ENCODE measurements around the gene RHBDF1.
"Not testable (repeated sequence)": the region's sequence is repeated elsewhere in the genome, so short reads cannot be mapped to it uniquely, and the experiment has no call there.

The RHBDF1 gene

DNA sequence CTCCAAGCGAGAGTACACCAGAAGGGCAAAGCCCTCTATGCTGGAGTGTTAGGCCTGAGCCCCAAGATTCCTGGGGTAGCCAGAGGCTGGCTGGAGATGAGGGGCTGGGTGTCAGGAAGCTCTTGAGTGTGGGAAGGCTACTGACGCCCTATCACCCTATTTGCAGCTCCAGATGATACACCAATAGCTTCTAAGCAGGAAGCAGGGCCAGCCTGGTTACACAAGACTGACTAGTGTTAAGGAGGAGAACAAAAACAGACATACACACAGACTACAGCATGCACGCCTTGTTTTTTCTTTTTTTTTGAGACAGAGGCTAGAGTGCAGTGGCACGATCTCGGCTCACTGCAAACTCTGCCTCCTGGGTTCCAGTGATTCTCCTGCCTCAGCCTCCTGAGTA lies 34.9 kb downstream of the RHBDF1 start:
- DNase-seq (ENCODE audit: low read depth, low spot score), result no peak

DNA sequence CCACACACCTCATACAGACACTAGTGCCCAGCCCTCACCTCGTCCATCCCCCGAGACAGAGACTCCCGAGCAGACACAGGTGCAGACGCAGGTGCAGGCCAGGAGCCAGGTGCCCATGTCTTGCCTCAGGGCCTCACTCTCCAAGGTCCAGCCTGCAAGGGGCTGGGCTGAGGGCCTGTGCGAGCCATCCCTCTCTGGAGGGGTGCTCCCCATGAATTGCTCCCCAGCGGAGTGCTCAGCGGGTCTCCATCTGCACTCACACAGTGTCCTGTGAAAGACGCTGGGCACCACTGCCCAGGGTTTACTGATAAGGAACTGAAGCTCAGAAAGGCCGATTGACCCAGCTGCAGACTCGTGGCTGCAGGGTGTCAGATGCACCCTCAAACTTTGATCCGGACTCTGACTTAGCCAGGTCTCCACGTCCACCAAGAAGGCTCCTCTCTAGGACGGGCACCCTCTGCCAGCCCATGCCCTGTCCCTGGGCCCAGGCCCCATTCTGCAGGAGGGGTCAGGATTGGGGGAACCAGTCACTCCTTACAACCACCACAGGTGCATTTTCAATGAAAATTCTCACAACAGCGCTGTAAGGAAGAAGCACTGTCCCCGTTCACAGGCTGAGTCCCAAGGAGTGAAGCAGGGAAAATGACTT lies 36.0 kb downstream of the RHBDF1 start:
- no peak for DNase-seq (ENCODE audit: low read depth, low spot score)

DNA sequence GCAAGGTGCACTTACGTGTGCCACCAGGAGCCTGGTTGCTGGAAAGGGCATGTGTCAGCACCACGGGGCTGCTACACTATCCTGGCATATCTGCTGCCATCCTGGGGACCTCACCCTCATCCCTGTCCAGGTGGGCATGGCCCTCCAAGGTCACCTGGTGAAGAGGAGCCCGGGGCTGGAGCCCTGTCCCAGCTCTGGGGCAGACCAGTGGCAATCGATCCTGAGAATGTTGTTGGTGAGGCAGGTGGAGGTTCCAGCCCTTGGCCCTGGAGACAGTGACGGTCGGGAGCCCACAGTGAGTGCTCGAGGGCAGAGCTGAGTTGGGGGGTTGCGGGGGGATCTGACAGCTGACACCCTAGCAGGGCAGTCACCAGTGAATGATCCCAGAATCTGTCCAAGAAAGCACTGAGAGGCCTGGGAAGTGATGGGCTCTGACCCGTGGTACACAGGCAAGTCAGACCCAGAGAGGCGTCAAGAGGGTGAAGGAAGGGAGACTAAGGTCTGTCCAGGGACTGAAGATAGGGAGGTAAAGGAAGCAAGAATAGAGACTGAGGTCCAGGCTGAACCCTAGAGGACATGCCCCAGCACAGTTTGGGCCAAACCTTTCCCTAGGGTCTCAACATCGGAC lies 36.6 kb downstream of the RHBDF1 start:
- DNase-seq (ENCODE audit: low read depth, low spot score), result no peak

DNA sequence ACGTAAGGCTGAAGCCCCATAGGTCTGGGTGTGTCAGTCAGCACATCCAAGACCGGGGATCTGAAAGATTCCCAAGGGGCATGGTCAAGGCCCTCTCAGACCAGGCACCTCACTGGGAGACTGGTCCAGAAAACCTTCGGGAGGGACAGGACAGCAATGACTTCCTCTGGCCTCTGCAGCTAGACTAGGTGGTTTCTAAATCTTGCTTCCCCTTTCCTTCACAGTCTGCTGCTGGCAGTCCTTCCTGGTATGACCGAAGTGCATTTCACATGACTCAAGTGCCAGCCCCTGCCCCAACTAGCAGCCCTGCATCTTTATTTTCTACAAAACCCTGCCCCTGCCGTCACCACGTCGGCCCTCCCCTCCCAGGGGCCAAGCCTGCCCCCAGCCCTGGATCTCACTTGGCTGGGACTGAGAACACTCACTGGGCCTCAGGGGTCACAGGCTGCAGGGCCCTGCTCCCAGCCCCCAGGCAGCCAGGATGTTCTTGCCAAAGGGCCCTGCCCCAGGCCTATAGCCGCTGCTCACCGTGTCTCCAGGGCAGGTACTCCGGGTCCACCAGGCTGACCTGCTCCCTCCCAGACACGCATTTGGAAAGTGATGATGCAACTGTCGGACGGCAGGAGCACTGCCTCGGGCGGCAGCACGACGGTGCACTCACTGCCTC lies 37.3 kb downstream of the RHBDF1 start:
- DNase-seq (ENCODE audit: low read depth, low spot score), result no peak

DNA sequence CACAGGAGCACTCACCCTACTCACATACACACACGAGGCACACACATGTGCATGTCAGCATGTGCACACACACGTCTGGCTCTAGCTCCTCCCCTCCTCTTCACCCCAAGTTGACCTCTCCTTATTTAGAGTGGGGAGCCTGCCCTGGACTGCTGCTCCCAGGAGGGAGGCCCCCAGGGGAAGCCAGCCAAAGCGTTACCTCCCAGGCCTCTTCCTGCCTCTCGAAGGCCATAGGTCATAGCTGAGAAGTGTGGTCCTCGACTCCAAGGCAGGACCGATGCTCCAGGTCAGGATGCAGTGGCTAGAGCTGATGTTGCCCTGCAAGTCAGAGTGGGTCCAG lies 37.8 kb downstream of the RHBDF1 start:
- DNase-seq (ENCODE audit: low read depth, low spot score), result no peak

DNA sequence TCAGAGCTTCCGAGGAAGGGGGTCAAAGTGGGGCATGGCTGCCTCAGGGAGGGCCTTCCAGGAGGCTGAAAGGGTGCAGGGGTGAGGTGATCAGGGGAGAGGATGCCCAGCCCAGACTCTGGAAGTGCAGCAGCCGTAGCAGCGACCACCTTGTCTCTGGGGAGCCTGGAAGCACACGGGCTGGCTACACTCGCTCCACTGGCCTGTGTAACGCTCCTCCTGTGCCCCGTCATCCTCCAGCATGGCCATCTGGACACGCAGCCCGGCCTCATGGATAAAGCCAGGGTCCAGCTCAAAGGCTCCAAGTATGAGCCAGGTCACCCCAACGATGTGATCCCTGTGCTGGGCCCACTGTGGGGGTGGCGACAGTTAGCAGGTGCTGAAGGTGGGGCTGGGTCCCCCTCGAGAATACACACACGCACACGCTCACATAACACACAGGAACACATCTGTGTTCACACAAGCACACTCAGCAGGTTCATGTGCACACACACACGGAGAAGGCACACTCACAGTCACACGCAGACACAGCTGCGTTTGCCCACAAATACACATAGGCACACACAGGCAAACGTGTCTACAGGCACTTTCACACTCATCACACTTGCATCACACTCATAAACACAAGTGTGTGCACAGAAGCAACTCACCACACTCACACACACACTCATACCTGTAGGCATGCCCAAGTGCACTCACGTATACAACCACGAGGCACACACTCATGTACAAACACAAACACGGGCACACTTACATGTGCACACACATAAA lies 38.4 kb downstream of the RHBDF1 start:
- no peak for DNase-seq (ENCODE audit: low read depth, low spot score)

DNA sequence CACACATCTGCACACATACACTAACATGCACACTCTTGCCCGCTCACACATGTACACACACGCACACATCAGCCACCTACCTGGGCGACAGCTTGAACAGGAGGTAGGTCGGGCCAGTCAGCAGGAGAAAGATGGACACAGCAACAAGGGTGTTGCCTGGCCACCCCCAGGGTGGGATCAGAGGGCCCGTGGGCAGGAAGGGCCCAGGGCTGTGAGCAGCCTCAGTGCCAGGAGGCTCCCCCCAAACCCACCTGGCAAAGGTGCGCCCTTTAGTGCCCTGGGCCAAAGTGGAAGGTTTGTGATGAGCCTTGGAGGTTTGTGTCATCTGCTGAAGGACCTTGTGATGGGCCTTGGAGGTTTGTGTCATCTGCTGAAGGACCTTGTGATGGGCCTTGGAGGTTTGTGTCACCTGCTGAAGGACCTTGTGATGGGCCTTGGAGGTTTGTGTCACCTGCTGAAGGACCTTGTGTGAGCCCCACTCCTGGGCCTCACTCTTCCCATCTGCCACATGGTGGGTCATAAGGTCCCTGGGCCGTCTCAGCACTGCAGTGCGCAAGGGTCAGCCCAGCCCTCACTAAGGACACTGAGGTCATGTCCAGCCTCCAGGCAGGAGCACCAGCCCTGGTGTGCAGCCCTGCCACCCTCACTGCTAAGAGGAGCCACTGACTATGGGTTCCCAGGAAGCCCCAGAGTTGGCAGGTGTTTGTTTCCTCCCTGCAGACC lies 39.1 kb downstream of the RHBDF1 start:
- DNase-seq (ENCODE audit: low read depth, low spot score), result not testable (repeated sequence)

DNA sequence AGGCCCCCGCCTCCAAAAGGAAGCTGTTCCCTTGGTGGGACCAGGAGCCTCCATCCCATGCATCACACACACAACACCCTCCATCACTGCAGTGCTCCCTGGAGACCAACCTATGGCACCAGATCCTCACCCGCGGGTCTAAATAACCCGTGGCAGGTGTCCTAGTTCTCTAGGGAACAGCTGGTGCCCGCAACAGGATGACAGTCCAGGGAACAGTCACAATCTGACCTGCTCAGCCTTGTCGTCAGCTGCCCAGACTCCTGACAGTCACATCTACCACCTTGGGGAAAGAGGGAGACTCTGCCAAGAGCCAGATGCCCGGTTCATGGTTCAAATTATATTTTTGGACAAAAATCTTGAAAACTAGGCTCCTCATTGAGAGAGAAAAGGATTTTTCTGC lies 41.8 kb downstream of the RHBDF1 start:
- DNase-seq (ENCODE audit: low read depth, low spot score), result not testable (repeated sequence)

DNA sequence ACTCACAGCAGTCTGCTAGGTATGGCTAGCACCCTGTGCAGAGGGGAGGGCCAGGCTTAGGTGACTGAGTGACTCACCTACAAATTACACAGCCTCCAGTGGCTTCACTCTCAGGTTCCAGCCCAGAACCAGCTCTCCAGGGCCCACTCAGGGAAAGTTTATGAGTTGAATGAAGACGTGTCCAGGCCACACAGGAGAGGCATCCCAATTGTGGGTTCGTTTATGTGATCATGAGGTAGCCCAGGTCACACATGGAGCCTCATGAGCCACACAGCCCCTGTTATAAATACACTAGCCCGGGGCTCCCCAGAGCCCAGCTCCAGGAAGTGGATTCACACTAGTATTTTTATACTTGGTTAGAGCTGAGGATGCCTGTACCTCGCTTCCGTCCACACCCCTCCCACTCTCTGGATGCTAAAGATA lies 46.5 kb downstream of the RHBDF1 start:
- not testable (repeated sequence) for DNase-seq (ENCODE audit: low read depth, low spot score)

DNA sequence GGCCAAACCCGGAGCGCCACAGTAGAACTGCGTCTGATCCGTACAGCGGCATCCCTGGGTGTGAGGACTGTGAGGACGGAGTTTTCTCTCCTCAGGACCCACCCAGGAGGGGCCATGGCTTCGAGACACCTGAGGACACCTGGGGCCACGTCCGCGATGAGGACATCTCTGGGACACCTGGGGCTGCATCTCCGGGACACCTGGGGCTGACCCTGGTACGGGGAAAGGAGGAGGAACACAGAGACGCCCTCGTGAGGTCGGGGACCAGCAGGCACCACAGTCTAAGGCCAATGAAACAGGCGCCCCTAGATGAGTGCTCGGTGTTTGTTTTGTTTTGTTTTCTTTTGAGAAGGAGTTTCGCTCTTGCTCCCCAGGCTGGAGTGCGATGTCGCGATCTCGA lies 48.3 kb downstream of the RHBDF1 start:
- DNase-seq (ENCODE audit: low read depth, low spot score), result not testable (repeated sequence)

DNA sequence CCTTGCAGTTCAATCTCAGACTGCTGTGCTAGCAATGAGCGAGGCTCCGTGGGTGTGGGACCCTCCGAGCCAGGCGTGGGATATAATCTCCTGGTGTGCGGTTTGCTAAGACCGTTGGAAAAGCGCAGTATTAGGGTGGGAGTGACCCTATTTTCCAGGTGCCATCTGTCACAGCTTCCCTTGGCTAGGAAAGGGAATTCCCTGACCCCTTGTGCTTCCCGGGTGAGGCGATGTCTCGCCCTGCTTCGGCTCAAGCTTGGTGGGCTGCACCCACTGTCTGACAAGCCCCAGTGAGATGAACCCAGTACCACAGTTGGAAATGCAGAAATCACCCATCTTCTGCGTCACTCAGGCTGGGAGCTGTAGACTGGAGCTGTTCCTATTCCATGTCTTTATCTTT lies 51.5 kb downstream of the RHBDF1 start:
- DNase-seq (ENCODE audit: low read depth, low spot score), result not testable (repeated sequence)

DNA sequence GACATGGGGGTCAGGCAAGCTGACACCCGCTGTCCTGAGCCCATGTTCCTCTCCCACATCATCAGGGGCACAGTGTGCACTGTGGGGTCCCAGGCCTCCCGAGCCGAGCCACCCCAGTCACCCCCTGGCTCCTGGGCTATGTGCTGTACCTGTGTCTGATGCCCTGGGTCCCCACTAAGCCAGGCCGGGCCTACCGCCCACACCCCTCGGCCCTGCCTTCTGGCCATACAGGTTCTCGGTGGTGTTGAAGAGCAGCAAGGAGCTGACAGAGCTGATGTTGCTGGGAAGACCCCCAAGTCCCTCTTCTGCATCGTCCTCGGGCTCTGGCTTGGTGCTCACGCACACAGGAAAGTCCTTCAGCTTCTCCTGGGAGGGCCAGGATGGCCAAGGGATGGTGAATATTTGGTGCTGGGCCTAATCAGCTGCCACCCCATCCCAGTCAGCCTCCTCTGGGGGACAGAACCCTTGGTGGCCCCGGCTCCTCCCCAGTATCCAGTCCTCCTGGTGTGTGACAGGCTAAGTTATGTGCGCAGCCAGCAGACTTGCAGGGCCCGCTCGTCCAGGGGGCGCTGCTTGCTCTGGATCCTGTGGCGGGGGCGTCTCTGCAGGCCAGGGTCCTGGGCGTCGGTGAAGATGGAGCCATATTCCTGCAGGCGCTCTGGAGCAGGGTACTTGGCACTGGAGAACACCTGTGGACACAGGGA lies 55.2 kb downstream of the RHBDF1 start:
- not testable (repeated sequence) for DNase-seq (ENCODE audit: low read depth, low spot score)

DNA sequence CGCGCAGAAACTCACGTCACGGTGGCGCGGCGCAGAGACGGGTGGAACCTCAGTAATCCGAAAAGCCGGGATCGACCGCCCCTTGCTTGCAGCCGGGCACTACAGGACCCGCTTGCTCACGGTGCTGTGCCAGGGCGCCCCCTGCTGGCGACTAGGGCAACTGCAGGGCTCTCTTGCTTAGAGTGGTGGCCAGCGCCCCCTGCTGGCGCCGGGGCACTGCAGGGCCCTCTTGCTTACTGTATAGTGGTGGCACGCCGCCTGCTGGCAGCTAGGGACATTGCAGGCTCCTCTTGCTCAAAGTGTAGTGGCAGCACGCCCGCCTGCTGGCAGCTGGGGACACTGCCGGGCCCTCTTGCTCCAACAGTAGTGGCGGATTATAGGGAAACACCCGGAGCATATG lies 61.7 kb downstream of the RHBDF1 start:
- DNase-seq (ENCODE audit: low read depth, low spot score), result not testable (repeated sequence)

DNA sequence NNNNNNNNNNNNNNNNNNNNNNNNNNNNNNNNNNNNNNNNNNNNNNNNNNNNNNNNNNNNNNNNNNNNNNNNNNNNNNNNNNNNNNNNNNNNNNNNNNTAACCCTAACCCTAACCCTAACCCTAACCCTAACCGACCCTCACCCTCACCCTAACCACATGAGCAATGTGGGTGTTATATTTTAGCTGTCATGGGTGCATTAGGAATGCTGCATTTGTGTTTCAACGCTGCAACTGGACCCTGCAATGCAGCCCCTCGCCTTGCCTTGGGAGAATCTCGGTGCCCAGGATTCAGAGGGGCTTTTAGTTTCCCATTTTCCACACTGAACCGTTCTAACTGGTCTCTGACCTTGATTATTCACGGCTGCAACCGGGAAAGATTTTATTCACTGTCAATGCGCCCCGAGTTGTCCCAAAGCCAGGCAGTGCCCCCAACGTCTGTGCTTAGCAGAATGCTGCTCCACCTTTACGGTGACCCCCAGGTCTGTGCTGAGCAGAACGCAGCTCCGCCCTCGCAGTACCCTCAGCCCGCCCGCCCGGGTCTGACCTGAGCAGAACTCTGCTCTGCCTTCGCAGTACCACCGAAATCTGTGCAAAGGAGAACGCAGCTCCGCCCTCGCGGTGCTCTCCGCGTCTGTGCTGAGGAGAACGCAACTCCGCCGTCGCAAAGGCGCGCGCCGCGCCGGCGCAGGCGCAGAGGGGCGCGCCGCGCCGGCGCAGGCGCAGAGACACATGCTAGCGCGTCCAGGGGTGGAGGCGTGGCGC lies 62.3 kb downstream of the RHBDF1 start:
- no peak for DNase-seq (ENCODE audit: low read depth, low spot score)
